Activated naive CD8-positive, alpha-beta T cell (primary cell): Measurements from ENCODE around the gene PLCH2.

ENCODE experiments used
- H3K27ac Mint-ChIP-seq: one replicate; pipeline ENCODE4 v1.8.0; 2021; ENCODE audit warnings: mixed read lengths
- H3K27me3 Mint-ChIP-seq: one replicate; pipeline ENCODE4 v1.8.0; 2021; ENCODE audit warnings: mixed read lengths
- H3K36me3 Mint-ChIP-seq: one replicate; pipeline ENCODE4 v1.8.0; 2021; ENCODE audit warnings: mixed read lengths
- H3K4me1 Mint-ChIP-seq: one replicate; pipeline ENCODE4 v1.8.0; 2021; ENCODE audit warnings: low read depth, mixed read lengths
- H3K4me3 Mint-ChIP-seq: one replicate; pipeline ENCODE4 v1.8.0; 2021; ENCODE audit warnings: mild to moderate bottlenecking, mixed read lengths
- H3K9me3 Mint-ChIP-seq: one replicate; pipeline ENCODE4 v1.8.0; 2021; ENCODE audit warnings: low read depth, mixed read lengths

Gene PLCH2

GRCh38 chr1:2534687-2535441 is 58.8 kb downstream of the PLCH2 start:
- H3K4me1 Mint-ChIP-seq, result peaks cover 5% of the 10 kb centered on the region
- no peaks in the 10 kb centered on the region for H3K9me3 Mint-ChIP-seq
- H3K27me3 Mint-ChIP-seq, result no peaks in the 10 kb centered on the region
- no peaks in the 10 kb centered on the region for H3K36me3 Mint-ChIP-seq
- H3K4me3 Mint-ChIP-seq, result no peak overlapping the region
- H3K27ac Mint-ChIP-seq, result no peak overlapping the region

- no peak overlapping the region for H3K4me3 Mint-ChIP-seq
- no peaks in the 10 kb centered on the region for H3K36me3 Mint-ChIP-seq
- H3K4me1 Mint-ChIP-seq, result peaks cover 5% of the 10 kb centered on the region
- H3K27ac Mint-ChIP-seq, result no peak overlapping the region
- H3K27me3 Mint-ChIP-seq, result no peaks in the 10 kb centered on the region
- no peaks in the 10 kb centered on the region for H3K9me3 Mint-ChIP-seq
Measured at GRCh38 chr1:2535455-2535854, 59.4 kb downstream of the PLCH2 start.

GRCh38 chr1:2535981-2536380 is 59.9 kb downstream of the PLCH2 start:
- Mint-ChIP-seq H3K36me3 (no peaks in the 10 kb centered on the region), H3K27me3 (no peaks in the 10 kb centered on the region), H3K27ac (no peak overlapping the region), H3K9me3 (no peaks in the 10 kb centered on the region), H3K4me3 (no peak overlapping the region), H3K4me1 (peaks cover 1% of the 10 kb centered on the region)

- H3K27ac Mint-ChIP-seq, result no peak overlapping the region
- H3K27me3 Mint-ChIP-seq, result no peaks in the 10 kb centered on the region
- no peaks in the 10 kb centered on the region for H3K9me3 Mint-ChIP-seq
- no peak overlapping the region for H3K4me3 Mint-ChIP-seq
- no peaks in the 10 kb centered on the region for H3K36me3 Mint-ChIP-seq
- H3K4me1 Mint-ChIP-seq, result peaks cover 2% of the 10 kb centered on the region
Measured at GRCh38 chr1:2537784-2538115, 61.7 kb downstream of the PLCH2 start.

- Mint-ChIP-seq H3K27me3 (no peaks in the 10 kb centered on the region), H3K9me3 (no peaks in the 10 kb centered on the region), H3K4me3 (no peak overlapping the region), H3K4me1 (peaks cover 2% of the 10 kb centered on the region), H3K27ac (no peak overlapping the region), H3K36me3 (no peaks in the 10 kb centered on the region)
Measured at GRCh38 chr1:2538376-2538775, 62.3 kb downstream of the PLCH2 start.

GRCh38 chr1:2538872-2539271 is 62.8 kb downstream of the PLCH2 start:
- Mint-ChIP-seq H3K27ac (no peak overlapping the region), H3K4me3 (no peak overlapping the region), H3K27me3 (no peaks in the 10 kb centered on the region), H3K36me3 (no peaks in the 10 kb centered on the region), H3K4me1 (peaks cover 2% of the 10 kb centered on the region), H3K9me3 (no peaks in the 10 kb centered on the region)

- H3K36me3 Mint-ChIP-seq, result no peaks in the 10 kb centered on the region
- peaks cover 4% of the 10 kb centered on the region for H3K4me1 Mint-ChIP-seq
- no peaks in the 10 kb centered on the region for H3K27me3 Mint-ChIP-seq
- H3K4me3 Mint-ChIP-seq, result no peak overlapping the region
- no peaks in the 10 kb centered on the region for H3K9me3 Mint-ChIP-seq
- no peak overlapping the region for H3K27ac Mint-ChIP-seq
Measured at GRCh38 chr1:2539312-2539907, 63.3 kb downstream of the PLCH2 start.

GRCh38 chr1:2540816-2541492 is 64.9 kb downstream of the PLCH2 start:
- Mint-ChIP-seq H3K9me3 (no peaks in the 10 kb centered on the region), H3K36me3 (no peaks in the 10 kb centered on the region), H3K27ac (no peak overlapping the region), H3K27me3 (no peaks in the 10 kb centered on the region), H3K4me1 (peaks cover 10% of the 10 kb centered on the region), H3K4me3 (no peak overlapping the region)

GRCh38 chr1:2541619-2542245 is 65.6 kb downstream of the PLCH2 start:
- Mint-ChIP-seq H3K4me1 (peaks cover 10% of the 10 kb centered on the region), H3K36me3 (no peaks in the 10 kb centered on the region), H3K27me3 (no peaks in the 10 kb centered on the region), H3K4me3 (no peak overlapping the region), H3K9me3 (no peaks in the 10 kb centered on the region), H3K27ac (no peak overlapping the region)

GRCh38 chr1:2542246-2542915 is 66.3 kb downstream of the PLCH2 start:
- H3K9me3 Mint-ChIP-seq, result no peaks in the 10 kb centered on the region
- H3K27ac Mint-ChIP-seq, result no peak overlapping the region
- H3K4me1 Mint-ChIP-seq, result peaks cover 12% of the 10 kb centered on the region
- H3K36me3 Mint-ChIP-seq, result no peaks in the 10 kb centered on the region
- H3K27me3 Mint-ChIP-seq, result no peaks in the 10 kb centered on the region
- peak overlapping the region; percentile 3 for H3K4me3 Mint-ChIP-seq

- Mint-ChIP-seq H3K4me3 (no peak overlapping the region), H3K9me3 (no peaks in the 10 kb centered on the region), H3K4me1 (peaks cover 19% of the 10 kb centered on the region), H3K27me3 (no peaks in the 10 kb centered on the region), H3K36me3 (no peaks in the 10 kb centered on the region), H3K27ac (no peak overlapping the region)
Measured at GRCh38 chr1:2543543-2544092, 67.5 kb downstream of the PLCH2 start.

GRCh38 chr1:2544093-2544874 is 68.2 kb downstream of the PLCH2 start:
- Mint-ChIP-seq H3K36me3 (no peaks in the 10 kb centered on the region), H3K4me1 (peaks cover 24% of the 10 kb centered on the region), H3K9me3 (no peaks in the 10 kb centered on the region), H3K27me3 (no peaks in the 10 kb centered on the region), H3K27ac (no peak overlapping the region), H3K4me3 (no peak overlapping the region)

GRCh38 chr1:2544875-2545640 is 69.0 kb downstream of the PLCH2 start:
- Mint-ChIP-seq H3K4me1 (peaks cover 26% of the 10 kb centered on the region), H3K27me3 (no peaks in the 10 kb centered on the region), H3K27ac (no peak overlapping the region), H3K4me3 (no peak overlapping the region), H3K9me3 (no peaks in the 10 kb centered on the region), H3K36me3 (no peaks in the 10 kb centered on the region)
